ENCODE measurements around the gene EAF1.
"Not testable (repeated sequence)": the region's sequence is repeated elsewhere in the genome, so short reads cannot be mapped to it uniquely, and the experiment has no call there.

Gene EAF1

DNA sequence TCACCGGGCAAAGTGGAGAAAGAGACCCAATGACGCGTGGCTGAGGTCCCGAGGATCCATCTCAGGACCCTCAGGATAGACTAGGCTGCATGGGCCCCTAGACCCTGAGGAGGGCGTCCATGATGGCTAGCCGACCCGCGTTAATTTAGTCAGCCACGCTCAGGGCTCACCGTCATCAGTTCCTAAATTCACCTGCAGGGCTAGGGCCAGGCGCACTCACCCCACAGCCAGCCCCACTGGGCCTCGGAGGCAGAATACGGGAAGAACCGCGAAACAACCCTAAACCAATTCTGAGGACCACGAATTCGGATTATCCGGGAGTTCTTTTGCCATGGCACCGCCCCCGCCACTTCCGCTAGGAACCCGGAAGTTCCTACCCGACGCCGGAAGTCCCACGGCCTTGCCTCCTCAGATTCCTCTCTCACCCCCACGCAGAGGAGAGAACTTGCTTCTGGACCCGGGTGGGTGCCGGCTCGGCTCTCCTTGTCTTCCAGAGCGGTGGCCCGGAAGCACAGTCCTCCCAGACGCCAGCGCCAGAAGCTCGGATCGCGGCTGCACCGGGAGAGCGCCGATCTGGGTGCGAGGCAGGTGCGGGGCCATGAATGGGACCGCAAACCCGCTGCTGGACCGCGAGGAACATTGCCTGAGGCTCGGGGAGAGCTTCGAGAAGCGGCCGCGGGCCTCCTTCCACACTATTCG is at the start of gene EAF1, which contains the start of gene METTL6:
TSS of gene EAF1 (plus strand) at position 417 of the 699 bp plus-strand sequence. CDS start at position 599, 182 bp downstream.
TSS of gene METTL6 (minus strand) at position 363 of the 699 bp plus-strand sequence. CDS start 1,033 bp downstream, outside the sequence.
- DNase-seq: peak; percentile 81

DNA sequence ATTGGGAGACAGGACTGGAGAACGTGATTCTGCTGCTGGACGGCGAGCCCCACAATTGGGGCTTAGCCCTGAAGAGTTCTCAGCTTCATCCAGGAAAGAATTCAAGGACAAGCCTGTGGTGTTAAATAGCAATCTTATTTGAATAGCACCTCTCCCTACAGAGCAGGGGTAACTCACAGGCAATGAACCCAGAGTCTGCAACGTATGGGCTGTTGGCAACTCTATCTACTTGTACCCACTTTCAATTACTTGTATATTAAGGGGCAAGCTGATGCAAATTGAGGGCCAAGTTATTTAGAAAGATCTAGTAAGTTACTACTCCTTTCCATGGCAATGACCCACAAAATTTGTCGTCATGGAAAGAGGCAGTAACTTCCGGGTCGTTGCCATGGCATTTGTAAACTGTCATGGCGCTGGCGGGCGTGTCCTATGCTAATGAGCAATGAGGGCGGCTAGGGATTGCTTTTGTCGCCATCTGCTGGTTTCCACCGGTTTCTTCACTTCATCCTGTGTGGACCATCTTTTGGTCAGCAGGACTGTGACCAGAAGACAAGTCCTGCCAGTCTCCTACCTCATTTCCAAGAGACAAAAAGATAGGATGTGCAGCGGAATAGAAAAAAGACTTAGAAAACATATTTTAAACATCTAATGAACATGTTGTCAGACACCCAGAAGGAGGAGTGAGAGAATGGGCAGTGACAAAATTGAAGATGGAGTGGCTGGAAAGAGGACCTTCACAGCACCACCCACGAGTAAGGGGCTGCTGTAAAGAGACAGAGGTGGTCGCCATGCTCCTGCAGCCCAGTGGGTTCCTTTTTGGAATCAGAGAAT is 49.2 kb upstream of the EAF1 start:
- peak; percentile 94 for DNase-seq

DNA sequence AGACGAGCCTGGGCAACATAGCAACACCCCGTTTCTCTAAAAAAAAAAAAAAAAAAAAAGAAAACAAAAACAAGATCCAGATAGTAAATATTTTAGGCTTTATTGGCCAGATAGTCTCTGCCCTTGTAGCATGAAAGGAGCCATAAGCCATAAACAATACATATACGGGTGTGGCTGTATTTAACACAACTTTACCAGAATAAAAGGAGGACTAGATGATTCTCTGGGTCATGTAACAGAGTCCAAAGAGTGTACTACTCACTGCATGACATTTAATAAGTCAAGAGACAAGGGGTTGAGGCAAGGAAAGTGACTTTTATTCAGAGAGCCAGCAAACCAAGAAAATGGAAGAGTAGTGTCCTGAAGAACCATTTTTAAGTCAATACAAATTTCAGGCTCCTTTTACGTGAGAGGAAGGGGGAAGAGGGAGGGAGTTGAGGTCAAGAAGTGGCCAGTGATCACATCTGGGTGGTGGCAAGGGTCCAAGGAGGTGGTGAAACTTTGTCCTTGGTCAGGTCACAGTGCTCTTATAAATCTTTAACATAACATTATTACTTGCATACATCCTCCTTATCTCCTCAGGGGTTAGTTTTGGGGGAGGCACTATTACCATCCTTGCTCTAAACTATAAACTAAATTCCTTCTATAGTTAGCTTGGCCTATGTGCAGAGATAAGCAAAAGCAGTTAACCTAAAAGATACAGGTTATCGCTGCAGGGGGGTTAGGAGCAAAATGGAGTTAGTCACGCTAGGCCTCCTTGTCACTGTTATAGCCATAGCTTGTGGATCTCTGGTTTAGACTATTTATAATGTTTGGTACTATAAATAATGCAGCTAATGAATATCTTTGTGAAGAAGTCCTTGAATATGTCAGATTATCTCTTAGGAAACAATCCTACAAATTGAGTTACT is 46.2 kb upstream of the EAF1 start:
- DNase-seq: no peak

DNA sequence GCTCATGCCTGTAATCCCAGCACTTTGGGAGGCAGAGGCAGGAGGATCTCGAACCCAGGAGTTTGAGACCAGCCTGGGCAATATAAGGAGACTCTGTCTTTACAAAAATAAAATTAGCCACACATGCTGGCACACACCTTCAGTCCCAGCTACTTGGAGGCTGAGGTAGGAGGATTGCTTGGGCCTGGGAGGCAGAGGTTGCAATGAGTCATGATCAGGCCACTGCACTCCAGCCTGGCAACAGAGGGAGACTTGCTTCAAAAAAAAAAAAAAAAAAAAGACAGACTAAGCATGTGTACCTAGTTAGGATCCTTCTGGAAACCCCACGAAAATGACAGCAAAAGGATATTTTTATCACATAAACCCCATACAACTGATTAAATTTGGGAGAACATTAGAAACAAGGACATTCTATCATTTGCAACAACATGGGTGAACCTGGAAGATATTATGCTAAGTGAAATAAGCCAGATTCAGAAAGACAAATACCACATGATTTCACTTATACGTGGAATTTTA is 44.9 kb upstream of the EAF1 start:
- DNase-seq: no peak

DNA sequence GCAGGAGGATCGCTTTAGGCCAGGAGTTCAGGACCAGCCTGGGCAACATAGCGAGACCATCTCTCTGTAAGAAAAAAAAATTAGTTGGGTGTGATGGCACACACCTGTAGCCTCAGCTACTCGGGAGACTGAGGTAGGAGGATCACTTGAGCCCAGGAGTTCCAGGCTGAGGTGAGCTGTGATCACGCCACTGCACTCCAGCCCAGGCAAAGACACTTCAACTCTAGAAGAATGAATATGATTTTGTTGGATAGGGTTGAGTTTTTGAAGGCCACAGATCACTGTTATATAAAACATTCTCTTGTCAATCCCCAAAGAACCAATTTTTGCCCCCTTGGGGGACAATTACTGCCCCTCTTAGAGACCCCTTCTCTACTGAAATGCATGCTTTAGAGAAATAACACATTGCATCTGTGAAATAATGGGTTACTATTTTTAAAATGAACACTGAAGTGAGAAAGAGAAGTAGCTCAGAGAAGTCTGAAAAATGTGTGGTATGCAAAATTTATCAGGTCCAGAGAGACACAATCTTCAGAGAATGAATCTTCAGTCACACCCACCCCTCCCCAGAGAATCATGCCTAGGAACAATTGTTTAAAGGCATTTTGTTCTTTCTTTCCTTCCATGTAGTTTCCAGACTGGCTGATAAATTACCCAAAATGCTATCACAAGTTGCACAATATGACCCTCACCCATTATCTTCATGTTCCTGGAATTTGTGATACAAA is 42.7 kb upstream of the EAF1 start:
- DNase-seq: no peak

DNA sequence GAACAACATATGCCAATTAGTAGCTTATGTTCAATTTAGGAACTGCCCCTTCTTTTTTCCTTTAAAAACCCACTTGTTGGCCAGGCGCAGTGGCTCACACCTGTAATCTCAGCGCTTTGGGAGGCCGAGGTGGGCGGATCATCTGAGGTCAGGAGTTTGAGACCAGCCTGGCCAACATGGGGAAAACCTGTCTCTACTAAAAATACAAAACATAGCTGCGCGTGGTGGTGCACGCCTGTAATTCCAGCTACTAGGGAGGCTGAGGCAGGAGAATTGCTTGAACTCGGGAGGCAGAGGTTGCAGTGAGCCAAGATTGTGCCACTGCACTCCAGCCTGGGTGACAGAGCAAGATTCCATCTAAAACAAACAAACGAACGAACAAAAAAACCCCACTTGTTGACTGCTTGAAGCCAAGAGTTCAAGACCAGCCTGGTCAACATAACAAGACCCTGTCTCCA is 42.1 kb upstream of the EAF1 start:
- DNase-seq: not testable (repeated sequence)

DNA sequence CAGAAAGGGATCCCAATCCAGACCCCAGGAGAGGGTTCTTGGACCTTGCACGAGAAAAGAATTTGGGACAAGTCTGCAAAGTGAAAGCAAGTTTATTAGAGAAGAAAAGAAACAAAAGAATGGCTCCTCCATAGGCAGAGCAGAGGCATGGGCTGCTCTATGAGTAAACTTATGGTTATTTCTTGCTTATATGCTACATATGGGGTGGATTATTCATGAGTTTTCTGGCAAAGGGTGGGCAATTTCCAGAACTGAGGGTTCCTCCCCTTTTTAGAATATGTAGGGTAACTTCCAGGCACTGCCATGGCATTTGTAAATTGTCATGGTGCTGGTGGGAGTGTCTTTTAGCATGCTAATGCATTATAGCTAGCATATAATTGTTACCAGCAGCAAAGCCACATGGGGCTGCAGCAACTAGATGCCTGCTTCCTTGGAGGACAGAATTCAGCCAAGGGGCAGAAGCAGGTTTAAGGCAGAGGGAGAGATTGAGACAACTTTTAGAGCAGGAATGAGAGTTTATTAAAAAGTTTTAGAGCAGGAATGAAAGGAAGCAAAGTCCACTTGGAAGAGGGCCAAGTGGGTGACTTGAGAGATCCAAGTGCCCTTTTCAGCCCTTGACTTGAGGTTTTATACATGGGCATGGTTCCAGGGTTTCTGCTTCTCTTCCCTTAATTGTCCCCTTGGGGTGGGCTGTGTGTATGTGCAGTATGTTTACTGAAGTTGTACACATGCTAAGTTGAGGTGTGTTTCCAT is 41.3 kb upstream of the EAF1 start:
- DNase-seq: no peak

DNA sequence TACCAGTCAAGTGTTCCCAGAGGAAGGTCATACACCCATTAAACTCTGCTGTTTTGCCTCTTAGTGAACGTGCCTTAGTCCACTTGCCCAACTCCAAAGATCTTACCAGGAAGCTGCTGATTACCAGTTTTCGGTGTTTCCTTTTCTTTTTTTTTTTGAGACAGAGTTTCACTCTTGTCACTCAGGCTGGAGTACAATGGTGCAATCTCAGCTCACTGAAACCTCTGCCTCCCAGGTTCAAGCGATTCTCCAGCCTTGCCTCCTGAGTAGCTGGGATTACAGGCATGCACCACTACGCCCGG is 40.8 kb upstream of the EAF1 start:
- DNase-seq: not testable (repeated sequence)

DNA sequence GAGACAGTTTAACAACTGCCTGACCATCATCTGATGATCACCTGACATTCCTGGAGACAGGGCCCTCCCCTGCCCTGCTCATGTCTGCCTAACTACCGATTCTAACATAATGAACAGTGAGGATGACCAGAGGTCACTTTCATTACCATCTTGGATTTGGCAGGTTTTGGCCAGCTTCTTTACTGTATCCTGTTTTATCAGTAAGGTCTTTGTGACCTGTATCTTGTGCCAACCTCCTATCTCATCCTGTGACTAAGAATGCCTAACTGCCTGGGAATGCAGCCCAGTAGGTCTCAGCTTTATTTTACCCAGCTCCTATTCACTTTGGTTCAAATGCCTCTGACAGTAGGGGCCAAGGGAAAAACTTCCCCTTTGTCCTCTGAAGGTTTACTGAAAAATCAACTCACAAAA is 40.2 kb upstream of the EAF1 start:
- DNase-seq: no peak

DNA sequence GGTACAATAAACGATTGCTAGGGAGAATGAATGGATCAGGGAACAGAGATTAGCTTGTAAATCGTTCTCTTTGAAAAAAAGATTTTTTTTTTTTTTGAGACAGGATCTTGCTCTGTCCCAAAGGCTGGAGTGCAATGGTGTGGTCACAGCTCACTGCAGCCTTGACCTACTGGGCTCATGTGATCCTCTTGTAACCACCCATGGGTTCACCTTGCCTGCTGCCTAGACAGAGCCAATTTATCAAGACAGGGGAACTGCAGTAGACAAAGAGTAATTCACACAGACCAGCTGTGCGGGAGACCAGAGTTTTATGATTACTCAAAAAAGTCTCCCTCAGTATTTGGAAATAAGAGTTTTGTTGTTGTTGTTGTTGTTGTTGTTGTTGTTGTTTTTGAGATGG is 39.7 kb upstream of the EAF1 start:
- no peak for DNase-seq

DNA sequence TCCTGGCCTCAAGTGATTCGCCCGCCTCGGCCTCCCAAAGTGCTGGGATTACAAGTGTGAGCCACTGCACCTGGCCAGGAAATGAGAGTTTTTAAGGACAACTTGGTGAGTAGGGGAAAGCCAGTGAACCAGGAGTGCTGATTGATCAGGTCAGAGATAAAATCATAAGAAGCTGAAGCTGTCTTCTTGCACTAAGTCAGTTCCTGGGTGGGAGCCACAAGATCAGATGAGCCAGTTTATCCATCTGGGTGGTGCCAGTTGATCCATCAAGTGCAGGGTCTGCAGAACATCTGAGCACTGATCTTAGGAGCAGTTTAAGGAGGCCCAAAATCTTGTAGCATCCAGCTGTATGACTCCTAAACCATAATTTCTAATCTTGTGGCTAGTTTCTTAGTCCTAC is 39.1 kb upstream of the EAF1 start:
- DNase-seq: not testable (repeated sequence)

DNA sequence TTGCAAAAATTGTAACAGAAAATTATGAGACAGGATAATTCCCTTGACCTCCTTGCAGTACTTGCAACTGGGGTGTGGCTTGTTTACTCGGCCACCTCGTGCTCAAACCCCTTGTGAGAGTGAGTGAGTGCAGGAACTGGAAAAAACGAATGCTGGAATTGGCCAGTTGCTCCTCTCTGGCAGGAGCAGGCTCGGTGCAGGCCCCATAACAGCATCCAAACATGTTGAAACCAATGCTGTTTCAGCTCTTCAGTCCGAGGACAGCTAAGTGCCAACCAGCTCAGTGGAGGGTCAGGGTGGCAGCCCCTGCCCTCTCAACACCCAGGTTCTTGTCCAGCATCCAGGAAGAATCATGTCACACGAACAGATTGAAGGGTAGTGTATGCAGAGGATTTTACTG is 36.9 kb upstream of the EAF1 start:
- DNase-seq: no peak

DNA sequence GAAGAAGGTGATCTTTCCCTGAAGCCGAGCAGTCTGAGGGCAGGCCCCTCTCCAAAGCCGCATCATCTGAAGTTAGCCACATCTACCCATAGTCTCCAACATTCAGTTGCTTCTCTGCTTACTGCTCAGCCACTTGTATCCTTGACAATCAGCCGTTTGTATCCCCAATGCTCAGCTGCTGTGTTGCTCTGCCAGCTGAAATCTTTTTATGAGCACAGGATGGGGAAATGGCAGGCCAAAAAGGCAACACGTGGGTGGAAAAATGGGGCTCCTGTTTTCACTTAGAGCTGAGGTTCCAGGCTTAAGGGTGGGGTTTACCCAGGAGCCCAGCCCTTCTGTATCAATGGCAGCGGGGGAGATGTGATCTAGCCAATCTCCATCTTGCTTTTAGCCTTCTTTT is 36.4 kb upstream of the EAF1 start:
- DNase-seq: no peak

DNA sequence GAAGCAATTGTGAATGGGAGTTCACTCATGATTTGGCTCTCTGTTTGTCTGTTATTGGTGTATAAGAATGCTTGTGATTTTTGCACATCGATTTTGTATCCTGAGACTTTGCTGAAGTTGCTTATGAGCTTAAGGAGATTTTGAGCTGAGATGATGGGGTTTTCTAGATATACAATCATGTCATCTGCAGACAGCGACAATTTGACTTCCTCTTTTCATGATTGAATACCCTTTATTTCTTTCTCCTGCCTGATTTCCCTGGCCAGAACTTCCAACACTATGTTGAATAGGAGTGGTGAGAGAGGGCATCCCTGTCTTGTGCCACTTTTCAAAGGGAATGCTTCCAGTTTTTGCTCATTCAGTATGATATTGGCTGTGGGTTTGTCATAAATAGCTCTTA is 34.1 kb upstream of the EAF1 start:
- DNase-seq: not testable (repeated sequence)

DNA sequence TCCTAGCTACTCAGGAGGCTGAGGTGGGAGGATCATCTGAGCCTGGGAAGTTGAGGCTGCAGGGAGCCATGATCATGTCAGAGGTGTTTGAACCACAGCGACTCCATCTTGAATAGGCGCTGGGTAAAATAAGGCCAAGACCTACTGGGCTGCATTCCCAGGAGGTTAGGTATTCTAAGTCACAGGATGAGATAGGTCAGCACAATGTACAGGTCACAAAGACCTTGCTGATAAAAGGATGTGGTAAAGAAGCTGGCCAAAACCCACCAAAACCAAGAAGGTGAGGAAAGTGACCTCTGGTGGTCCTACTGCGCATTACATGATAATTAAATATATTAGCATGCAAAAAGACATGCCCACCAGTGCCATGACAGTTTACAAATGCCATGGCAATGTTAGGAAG is 28.7 kb upstream of the EAF1 start:
- not testable (repeated sequence) for DNase-seq

DNA sequence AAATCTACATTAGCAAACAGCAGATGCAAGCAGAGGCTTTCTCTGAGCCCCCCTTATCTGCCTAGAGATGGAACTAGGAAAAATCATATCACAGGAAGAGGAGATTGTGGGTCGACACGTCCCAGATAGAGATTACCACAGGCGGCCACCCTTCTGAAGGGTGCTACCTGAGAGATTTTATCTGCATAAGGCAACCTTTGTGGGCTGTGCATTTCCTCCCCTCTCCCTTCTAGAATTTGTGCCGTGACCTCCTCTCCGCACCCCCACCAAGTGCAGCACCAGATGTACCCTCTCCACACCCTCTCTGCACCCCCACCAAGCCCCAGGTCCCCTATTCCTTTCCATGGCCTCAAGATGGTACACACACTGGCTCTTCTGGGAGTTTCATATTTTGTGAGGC is 27.4 kb upstream of the EAF1 start:
- no peak for DNase-seq

DNA sequence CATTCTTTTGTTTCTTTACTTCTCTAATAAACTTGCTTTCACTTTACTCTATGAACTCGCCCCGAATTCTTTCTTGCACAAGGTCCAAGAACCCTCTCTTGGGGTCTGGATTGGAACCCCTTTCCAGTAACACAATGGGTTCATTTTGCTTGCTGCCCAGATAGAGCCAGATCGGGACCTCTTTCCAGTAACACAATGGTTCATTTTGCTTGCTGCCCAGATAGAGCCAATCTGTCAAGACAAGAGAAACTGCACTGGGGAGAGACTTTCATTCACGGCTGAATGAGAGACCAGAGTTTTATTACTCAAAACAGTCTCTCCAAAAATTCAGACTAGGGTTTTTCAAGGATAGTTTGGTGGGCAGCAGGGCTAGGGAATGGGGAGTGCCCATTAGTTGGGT is 25.5 kb upstream of the EAF1 start:
- DNase-seq: no peak

DNA sequence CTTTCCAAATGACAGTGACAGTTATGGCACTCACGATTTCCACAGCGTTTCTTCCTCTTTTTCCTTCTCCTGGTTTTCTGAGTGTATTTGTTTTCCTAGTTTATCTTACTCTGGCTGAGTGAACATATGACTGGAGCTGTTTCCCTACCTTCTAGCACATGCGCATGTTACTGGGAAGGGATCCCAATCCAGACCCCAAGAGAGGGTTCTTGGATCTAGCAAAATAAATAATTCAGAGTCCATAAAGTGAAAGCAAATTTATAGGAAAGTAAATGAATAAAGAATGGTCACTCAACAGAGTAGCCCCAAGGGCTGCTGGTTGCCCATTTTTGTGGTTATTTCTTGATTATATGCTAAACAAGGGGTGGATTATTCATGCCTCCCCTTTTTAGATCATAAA is 23.9 kb upstream of the EAF1 start:
- no peak for DNase-seq

DNA sequence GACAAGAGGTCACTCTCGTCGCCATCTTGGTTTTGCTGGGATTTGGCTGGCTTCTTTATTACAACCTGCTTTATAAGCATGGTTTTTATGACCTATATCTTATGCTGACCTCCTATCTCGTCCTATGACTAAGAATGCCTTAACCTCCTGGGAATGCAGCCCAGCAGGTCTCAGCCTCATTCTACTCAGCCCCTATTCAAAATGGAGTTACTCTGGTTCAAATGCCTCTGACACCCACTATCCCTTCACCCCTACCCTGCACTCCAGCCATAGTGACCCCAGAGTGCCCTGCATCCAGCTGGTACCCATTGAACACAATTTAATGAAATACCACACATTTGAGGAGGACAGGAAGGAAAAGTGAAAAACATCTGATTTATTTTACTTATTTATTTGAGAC is 23.4 kb upstream of the EAF1 start:
- DNase-seq: no peak

DNA sequence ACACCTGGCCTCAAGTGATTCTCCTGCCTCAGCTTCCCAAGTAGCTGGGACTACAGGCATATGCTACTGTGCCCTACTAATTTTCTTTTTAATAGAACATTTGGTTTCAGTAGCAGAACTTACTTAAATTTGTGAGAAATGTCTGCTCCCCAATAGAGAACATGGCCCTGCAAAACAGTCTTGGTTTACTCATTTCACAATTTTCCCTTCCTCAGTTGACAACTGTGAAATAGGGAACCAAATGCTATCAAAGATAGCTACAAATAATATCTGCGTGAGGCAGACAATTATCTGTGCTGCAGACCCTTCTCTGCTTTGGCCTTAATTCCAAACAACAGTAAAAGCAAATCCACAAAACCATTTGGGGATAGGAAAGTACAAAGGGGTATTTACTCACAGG is 22.6 kb upstream of the EAF1 start:
- no peak for DNase-seq

DNA sequence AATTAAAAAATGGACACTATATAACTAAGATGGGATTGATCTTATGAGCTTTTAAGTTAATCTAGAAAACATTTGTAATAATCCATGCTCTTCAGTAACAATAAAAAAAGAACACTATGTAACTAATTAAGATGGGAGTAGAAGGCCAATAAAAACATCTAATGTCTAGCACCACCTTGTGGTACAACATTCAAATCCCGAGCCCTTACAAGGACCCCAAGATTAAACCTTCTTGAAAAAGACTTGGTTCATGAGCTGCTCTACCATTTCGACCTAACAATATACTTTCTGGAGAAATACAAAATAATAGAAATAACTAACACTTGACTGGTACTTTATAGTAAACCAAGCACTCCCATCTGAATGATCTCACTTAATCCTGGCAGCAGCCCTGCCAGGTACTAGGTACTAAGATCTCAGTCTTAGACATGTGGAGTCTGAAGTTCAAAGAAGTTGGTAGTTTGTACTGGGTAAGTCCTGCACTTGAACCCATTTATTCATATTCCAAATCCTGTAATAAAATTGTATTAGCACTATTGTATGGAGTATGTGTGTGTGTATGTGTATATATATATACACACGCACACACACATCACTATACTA is 21.8 kb upstream of the EAF1 start:
- no peak for DNase-seq
